ENCODE data around the gene RNF220.
"Not testable (repeated sequence)": the region's sequence is repeated elsewhere in the genome, so short reads cannot be mapped to it uniquely, and the experiment has no call there.

The RNF220 gene

DNA sequence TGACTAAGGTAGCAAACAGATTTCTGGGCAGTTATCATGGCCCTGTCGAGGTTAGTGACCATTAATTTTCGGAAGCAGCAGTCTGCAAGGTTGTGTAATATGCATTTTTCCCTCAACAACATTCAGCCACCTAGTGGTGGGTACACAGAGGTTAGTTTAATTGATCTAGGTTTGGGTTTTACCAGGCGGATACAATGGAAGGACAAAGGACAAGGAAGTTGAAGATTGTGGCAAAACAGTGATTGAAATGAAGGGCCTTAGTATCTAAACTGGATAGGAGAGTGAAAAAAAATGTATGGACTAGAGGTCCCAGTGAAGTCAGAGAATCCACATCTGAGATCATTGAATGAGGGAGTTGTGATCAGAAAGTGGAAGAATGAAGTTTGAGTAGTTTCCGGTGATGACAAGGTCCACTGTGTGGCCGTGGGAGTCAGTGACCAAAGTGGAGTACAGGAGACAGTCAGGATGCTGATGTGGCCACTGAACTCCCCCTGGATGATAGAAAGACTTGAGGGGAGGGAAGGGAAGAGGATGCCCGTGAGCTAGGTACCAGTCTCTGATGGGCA lies 272.2 kb downstream of the RNF220 start:
- no peak for DNase-seq (ENCODE audit: low read depth in 2 of 2)

DNA sequence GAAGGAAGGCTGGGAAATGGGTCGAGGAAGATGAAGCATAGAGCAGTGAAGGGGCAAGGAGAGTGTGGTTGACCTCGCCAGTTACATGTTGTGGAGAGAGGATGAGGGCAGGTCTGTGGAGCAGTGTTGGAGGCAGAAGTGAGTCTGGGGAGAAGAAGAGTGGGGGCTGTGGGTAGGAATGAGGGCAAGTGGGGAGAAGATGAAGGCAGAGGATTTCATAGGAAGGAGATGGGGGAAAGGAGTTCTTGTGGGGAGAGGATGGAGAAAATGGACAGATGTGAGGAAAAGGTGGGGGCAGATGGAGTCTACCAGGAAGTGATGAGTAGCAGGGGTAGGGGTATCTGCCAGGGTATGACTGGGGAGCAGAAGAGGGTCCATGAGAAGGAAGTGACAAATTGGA lies 273.1 kb downstream of the RNF220 start:
- DNase-seq (ENCODE audit: low read depth in 2 of 2): no peak

DNA sequence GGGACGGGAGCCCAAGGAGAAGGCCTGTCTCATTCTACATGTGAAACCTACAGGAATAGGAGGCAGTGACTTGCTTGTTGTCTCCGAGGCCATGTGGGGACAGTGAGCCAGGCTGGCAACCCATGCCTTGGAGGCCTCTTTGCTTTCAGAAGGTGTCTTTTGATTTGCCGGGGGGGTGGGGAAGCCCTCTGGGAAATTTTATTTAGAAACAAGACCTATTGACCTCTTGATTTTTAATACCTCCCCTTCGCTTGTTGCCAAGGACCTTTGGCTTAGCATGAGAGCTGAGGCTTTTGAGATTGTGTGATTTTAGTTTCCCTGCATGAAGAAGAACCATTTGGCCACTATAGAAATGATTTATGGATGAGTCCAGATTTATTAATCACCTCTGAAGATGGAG lies 273.6 kb downstream of the RNF220 start:
- DNase-seq (ENCODE audit: low read depth in 2 of 2): no peak

DNA sequence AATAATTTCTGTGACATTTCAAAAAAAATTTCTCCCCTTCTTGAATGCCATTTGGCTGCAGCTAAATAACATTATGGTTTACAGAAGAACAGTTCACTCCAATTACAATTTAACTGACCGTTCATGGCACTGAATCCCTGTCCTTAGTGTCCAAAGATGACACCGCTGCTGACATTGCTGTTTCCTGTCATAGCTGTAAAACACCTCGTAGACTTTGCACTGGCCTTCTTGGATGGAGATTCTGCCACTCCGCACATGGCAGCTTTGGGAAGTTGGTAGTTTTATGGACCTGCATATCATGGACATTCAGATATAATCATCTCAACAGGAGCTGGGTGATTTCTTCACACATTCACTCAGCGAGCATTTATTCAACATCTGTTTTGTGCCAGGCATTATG lies 274.4 kb downstream of the RNF220 start:
- no peak for DNase-seq (ENCODE audit: low read depth in 2 of 2)

DNA sequence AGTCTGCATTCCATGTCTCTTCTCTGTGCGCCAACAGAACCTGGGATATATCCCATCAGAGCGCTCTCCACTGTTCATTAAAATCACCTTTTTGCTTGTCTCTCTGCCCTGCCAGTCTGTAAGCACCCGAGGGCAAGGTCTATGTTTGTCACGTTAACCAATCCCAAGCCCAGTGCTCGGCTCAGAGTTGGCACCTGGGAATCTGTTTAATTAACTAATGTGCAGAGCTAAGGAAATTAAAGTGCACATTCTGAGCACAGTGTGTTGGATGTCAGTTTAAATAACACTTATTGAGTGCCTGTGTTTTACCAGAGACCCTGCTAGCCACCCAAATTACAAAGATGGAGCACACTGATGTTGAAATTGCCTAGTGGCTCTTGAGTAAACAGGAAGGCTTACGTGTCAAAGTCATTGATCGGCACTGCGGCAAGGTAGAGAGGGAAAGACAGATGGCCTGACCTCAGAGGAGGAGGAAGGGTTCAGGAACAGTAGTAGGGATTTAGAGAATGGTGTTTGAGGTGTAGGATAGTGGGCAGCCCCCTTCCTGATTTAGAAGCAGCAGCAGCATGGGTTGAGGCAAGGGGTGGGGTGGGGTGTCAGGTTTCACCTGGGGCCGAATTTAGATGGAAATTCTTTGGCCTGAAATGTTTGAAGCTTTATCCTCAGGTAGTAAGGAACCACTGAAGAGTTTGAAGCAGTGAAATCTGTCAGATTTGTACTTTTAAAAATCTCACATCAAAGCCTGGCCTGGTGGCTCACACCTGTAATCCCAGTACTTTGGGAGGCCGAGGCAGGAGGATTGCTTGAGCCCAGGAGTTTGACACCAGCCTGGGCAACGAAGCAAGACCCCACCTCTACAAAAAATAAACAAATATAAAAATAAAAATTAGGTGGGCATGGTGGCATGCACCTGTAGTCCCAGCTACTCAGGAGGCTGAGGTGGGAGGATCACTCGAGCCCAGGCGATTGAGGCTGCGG lies 277.1 kb downstream of the RNF220 start:
- no peak for DNase-seq (ENCODE audit: low read depth in 2 of 2)

DNA sequence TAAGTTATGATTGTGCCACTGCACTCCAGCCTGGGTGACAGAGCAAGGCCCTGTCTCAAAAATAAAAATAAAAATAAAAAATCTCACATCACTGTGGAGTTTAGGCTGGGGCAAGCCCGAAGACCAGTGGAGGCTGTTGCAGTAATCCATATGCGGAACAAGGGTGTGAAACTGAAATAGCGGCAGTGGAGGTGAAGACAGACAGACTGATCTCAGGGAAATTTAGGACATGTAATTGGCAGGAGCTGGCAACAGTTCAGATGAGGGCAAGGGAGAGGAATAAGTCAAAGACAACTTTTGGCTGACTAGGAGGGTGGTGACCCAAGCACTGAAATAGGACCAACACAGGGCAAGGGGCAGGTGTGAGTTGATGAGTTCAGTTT lies 277.8 kb downstream of the RNF220 start:
- no peak for DNase-seq (ENCODE audit: low read depth in 2 of 2)

DNA sequence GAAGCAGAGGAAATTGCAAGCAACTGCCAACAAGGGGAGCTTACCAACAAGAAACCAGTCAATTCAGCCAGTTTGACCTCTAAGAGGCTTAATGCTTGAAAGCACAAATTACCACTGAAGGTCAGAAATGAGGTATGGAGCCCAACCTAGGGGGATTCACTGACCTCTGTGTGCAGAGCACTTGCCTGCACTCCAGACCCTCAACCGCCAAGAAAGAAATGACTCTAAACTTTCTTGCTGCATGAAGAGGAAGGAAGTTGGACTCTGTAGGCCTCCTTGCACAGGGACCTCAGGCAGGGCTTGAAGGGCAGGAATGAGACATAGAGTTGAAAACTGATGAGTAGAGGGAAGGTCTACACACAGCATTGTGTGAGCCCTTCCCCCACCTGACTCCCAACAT lies 279.5 kb downstream of the RNF220 start:
- DNase-seq (ENCODE audit: low read depth in 2 of 2): no peak

DNA sequence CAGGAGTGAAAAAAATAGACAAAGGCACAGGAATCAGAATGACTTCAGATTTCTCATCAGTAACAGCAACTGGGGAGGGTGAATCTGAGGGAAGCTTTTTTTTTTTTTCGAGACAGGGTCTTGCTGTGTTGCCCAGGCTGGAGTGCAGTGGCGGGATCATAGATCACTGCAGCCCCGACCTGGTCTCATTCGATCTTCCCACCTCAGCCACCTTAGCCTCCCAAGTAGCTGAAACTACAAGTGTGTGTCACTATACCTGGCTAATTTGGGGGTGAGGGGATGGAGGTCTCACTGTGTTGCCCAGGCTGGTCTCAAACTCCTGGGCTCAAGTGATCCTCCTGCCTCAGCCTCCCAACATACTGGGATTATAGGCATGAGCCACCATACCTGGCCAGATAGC lies 280.2 kb downstream of the RNF220 start:
- DNase-seq (ENCODE audit: low read depth in 2 of 2): no peak

DNA sequence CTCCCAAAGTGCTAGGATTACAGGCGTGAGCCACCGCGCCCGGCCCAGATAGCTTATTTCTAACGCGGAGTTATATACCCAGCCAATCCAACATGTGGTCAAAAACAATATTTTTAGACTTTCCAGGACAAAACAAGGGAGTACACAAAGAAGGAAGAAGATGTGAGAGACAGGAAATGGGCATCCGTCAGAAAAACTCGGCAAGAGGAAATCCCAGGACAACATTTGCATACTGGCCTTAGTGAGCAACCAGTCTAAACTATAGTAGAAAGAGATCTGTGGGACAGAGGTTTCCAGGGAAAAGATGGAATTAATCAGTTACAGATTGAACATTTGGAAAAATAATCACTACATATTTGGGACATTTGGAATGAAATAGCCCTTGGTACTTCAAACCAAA lies 280.8 kb downstream of the RNF220 start:
- no peak for DNase-seq (ENCODE audit: low read depth in 2 of 2)

DNA sequence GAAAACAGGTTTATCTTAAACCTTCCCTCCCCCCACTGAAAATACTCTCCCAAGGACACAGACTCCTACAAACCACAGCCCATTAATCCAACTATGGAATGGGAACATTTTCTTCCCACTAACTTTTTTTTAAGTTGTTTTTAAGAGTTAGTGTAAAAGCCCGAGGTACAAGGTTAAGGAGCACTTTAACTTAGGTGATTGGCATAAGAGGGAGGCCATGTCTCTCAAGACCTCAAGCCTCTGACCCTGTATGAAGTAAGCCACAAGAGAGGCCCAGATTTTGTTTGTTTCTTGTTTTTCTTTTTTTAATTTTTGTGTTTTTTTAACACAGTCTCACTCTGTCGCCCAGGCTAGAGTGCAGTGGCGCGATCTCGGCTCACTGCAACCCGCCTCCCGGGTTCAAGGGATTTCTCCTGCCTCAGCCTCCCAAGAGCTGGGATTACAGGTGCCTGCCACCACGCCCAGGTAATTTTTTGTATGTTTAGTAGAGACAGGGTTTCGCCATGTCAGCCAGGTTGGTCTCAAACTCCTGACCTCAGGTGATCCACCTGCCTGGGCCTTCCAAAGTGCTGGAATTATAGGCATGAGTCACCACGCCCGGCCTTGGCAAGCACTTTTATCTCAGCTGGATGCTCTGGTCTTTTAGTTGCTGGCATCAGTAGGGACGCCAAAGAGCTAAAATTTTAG lies 283.8 kb downstream of the RNF220 start:
- no peak for DNase-seq (ENCODE audit: low read depth in 2 of 2)

DNA sequence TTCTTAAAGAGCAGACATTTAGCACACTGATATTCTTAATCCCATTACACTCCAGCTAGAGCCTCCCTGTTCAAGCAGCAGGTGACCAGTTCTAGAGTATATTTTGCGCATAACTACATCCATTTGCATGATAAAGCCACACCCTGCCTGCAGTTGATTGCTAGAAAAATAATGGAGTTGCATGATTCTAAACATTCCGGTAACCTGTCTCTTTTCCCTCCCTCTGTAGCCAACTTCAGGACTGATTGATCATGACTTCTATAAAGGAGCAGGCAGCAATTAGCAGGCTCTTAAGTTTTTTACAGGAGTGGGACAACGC lies 284.4 kb downstream of the RNF220 start:
- DNase-seq (ENCODE audit: low read depth in 2 of 2): no peak

DNA sequence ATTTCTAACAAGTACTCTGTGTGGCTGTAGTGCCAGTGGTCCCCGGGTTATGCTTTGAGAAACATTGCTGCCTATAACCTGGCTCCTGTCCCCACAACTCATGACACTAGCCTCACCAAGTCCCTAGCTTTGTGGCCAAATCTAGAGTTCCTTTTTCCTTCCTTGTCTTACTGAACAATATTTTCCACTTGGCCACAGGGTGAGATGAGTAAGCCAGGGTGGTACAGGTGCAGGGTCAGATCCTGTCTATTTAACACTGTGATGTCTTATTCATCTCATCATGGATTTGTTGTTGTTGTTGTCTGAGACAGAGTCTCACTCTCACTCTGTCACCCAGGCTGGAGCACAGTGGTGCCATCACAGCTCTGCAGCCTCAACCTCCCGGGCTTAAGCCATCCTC lies 288.1 kb downstream of the RNF220 start:
- no peak for DNase-seq (ENCODE audit: low read depth in 2 of 2)

DNA sequence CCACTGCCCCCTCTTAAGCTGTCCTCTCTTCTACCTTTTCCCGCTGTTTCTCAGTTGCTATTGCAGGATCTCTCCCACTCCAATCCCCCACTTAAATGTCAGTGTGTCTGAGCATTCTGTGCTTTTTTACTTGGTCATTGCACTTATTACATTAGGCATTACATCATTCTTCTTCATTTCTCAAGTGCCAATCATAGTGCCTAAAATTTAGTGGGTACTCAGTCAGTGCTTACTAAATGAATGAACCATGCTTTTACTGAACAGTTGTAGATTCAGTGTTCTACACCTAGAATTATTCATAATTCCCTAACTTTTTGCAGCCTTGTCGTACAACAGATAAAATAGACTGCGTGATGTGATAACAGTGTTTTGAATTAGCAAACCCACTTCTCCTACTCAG lies 288.8 kb downstream of the RNF220 start:
- DNase-seq (ENCODE audit: low read depth in 2 of 2): no peak

DNA sequence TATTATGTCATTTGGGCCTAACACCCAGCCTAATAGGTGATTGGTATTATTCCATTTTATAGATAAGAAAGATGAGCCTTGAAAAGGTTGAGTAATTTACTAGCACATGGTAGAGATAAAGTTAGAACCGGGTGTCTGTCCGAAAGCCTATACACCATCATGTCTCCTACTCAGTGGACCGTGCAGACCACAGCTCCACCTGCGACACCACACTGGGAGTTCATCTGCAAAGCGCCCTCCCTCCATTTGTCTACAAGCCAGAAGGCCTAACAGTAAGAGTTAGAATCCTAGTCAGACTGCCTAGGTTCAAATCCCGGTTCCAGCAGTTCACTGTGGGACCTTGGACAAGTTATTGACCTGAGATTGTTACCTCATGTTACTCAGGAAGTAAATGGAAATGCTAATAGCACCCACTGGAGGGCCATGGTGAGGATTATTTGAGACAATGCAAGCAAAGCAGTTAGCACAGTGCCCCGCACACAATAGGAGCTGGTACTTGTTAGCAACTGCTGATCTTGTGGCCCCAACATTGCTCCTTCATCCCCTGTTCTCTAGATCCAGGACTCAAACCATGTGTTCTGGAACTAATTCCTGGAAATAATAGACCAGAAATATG lies 289.9 kb downstream of the RNF220 start:
- DNase-seq (ENCODE audit: low read depth in 2 of 2): no peak

DNA sequence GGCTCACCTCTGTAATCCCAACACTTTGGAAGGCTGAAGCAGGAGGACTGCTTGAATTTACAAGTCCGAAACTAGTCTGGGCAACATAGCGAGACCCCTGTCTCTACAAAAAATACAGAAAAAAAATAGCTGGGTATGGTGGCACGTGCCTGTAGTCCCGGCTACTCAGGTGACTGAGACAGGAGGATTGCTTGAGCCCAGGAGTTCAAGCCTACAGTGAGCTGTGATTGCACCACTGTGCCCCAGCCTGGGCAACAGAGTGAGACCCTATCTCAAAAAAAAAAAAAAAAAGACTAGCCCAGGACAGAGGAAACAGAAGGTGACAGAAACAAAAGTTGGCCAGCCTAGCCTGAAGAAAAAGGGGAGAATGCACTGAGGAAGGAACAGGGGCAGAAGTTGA lies 290.6 kb downstream of the RNF220 start:
- no peak for DNase-seq (ENCODE audit: low read depth in 2 of 2)

DNA sequence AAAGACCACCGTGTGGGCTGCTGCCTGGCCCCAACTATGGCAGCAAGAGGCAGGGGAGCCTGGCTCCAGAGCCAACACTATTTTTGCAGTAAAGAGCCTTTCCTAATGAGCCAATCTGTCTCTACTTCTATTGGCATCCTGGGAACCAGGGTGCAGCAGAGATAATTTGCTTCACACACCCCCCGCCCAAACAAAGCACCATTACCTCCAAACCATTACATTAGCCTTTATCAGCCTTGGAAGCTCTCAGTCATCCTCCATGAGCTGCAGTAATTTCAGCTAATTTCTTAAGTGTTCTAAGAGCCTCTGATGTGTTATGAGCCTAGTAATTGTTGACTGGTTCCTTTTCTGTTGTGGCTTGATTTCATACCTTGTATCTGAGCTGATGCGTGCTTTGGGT lies 291.0 kb downstream of the RNF220 start:
- DNase-seq (ENCODE audit: low read depth in 2 of 2): no peak

DNA sequence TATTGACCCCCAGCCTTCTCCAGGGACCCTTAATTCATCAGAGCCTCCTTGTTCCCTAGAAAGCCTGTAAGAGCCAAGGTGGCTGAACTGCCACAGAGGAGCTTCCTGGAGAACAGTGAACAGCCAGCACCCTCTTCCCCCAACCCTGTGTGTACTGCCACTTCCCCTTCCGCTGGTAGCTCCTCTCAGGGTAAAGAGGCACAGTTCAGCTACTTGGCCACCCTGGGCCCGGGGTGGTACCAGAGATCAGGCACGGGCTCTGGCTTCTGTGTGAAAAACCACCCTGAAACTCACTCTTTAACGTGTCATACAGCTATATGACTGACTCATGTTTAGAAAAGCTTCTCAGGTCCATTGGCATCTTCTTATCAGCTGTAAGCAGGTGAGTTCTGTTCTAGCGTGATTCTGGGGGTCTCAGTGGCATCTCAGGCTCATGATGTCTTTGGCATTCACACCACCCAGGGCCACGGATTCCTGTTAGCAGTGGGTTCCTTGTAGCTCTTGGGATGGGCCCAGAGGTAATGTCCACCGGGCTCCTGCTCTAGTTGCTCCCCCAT lies 291.8 kb downstream of the RNF220 start:
- DNase-seq (ENCODE audit: low read depth in 2 of 2): no peak

DNA sequence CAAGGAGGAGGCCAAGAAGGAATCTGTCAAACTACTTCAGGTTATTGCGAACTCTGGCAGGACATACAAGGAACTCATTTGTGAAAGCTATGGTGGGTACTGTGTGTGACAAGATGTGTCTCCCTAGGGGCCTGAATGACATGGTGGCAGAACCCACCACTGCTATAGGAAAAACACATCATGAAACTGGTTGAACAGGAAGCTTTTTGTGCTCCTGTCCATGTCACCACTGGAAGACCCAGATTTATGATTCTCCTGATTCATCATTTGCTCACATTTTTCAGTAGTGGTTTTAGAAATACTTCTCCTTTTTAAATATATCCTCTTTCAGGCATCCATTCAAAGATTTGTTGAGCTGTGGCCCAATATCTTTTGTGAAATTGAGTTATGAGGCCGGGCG lies 293.1 kb downstream of the RNF220 start:
- no peak for DNase-seq (ENCODE audit: low read depth in 2 of 2)

DNA sequence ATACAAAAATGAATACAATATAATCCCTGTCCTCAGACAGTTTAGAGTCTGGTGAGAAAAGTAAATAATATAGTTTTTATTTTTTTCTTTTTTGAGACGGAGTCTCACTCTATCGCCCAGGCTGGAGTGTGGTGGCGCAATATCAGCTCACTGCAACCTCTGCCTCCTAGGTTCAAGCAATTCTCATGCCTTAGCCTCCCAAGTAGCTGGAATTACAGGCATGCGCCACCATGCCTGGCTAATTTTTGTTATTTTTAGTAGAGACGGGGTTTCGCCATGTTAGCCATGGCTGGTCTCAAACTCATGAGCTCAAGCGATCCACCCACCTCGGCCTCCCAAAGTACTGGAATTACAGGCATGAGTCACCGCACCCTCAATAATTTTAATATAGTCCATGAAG lies 294.3 kb downstream of the RNF220 start:
- not testable (repeated sequence) for DNase-seq (ENCODE audit: low read depth in 2 of 2)

DNA sequence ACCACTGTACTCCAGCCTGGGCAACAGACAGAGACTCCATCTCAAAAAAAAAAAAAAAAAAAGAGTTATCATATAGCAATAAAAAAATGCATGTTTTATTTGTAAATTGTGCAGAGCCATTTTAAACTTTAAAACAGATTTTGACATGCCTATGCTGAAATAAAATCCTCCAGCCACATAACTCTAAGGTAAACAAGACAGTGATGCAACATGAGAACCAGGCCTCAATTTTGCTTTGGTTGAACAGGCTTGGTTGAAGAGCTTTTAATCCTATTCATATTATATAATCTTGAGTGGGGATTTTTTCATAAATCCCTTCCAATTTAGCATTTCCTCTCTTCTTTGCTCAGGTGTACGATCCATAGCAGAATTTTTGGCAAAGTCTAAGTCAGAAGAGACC lies 295.5 kb downstream of the RNF220 start:
- no peak for DNase-seq (ENCODE audit: low read depth in 2 of 2)

DNA sequence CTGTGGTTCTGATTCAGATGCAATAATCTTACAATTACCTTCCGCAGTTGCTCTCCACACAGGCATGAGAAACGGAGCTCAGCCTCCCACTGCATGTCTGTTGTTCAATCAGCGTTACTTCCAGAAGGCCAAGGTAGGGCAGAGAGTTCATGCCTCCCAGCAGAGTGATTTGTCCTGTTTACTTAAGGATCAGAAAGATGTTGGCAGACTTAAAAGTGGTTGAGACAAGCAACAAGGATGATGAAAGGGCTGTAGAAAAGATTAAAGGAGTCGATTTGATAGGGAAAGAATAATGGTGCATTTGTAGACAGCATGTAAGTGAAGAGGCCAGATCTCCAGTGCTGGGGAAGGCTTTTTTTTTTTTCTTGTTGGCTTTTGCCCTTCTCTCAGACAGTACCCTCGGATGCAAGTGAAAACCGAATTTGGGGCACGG lies 296.1 kb downstream of the RNF220 start:
- no peak for DNase-seq (ENCODE audit: low read depth in 2 of 2)
